Myocyte (in vitro differentiated cells): ENCODE data around the gene MAB21L2. TPM values are rescaled to one million over a fixed set of nuclear protein-coding genes. Genes with fewer than 3 reads are reported as not detected.
"Not testable (repeated sequence)": the region's sequence is repeated elsewhere in the genome, so short reads cannot be mapped to it uniquely, and the experiment has no call there.

Experiments
- DNase-seq: peaks from one replicate; pipeline ENCODE4 v3.0.0-alpha.2; 2012; ENCODE audit warnings: low read depth
- polyA plus RNA-seq: library from polyadenylated mRNA; unstranded; fragments of >200 nt; gene quantifications from one replicate; pipeline ENCODE4 v1.2.1, GENCODE V29; 2012; ENCODE audit warnings: missing spikeins
- total RNA-seq: library from RNA; depleted of rRNA; stranded (reverse); fragments of >200 nt; gene quantifications from 2 replicates; pipeline ENCODE4 v1.2.3, GENCODE V29; 2014

The MAB21L2 gene
- 0.16 and 0.31 TPM in 2 replicates for total RNA-seq
- polyA plus RNA-seq: 0.10 TPM

DNA sequence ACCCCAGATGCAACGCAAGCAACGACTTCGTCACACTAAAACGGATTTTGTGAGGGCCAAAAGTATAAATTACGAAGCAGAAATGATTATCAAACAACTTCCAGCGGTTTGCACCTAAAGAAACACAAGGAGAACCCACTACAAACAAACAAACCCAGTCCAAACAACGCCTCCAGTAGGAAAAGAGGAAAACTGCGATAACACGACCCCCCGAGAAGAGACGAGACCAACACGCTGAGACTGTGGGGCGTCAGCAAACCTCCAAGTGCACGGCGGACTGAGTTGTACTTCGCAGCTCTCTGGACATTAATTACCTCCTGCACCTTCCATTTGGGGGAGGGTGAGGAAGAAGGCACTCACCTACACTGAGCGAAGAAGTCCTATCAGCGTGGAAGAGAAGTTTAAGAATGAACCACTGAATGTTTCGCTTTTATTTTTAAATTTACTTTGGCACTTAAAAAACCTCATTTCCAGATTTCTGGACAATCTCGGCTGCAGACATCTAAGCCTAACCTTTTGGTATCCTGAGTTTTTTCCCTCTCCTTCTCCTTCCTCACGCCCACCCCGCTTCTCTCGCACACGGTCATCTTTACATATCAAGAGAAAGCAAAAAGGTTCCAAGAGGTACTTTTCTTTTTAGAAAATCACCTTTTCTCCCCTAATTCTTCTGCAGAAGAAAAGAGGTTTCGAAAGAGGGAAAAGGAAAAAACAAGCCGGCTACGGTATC lies at the start of gene MAB21L2:
Gene MAB21L2, plus strand, starts transcription at position 6 of the 727 bp plus-strand sequence. CDS start 879 bp downstream, outside the sequence.
- DNase-seq: no peak

DNA sequence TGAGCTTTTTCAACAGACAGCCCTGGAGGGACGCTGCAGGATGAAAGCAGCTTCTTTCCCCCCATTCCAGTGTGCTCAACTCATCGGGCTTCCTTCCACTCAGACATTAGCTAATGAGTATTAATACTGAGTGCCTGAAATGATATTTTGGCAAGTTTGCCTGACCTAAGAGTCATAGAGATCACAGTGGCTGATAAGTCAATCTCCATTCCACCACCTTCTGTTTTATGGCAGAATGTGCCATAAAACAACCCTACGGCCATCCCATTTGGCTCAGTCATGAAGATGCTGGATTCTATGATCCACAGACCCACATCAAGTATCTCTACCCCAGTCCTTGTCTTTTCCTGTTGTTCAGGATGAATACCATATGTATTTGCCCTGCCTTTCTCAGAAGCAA lies 48.3 kb upstream of the MAB21L2 start:
- DNase-seq: no peak

DNA sequence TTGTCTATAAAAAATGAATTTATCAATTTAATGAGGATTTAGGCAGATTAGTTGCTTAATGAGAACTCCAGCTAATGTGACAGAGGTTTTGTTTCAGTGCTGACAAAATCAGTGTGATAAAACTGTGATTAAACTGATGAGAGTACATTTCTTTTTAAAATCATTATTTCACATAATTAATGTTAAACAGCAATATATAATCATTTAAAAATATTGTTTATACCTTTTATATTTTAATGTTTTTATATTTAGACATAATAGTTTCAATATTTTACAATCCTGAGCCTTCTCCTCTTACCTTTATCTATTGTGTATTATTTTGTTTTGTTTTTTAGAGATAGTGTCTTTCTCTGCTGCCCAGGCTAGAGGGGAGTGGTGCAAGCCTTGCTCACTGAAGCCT lies 47.1 kb upstream of the MAB21L2 start:
- no peak for DNase-seq

DNA sequence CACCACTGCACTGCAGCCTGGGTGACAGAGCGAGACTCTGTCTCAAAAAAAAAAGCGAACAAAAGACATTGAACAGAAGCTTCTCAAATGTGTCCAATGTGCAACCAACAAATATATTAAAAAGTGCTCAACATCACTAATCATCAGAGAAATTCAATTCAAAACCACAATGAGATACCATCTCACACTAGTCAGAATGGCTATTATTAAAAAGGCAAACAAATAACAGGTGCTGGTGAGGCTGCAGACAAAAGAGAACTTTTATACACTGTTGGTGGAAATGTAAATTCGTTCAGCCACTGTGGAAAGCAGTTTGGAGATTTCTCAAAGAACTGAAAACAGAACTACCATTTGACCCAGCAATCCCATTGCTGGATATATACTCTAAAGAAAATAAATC lies 44.0 kb upstream of the MAB21L2 start:
- peak; percentile 57 for DNase-seq

DNA sequence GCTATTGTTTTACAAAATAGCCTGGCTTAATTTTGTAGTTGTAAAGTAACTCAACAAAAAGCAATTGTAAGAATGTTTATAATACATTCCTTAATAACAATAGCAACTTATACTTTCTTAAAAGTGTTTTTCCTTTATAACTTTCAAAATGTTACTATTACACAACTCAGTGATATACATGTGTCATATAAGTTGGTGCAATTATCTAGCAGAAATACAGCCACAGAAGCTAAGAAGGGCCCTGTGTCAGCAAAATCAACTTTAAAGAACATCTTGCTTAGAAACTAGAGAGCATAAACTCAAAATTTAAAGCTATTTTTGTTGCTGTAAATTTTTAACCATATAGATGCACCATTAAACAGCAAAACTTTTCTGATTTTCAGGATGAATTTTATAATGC lies 41.4 kb upstream of the MAB21L2 start:
- DNase-seq: no peak

DNA sequence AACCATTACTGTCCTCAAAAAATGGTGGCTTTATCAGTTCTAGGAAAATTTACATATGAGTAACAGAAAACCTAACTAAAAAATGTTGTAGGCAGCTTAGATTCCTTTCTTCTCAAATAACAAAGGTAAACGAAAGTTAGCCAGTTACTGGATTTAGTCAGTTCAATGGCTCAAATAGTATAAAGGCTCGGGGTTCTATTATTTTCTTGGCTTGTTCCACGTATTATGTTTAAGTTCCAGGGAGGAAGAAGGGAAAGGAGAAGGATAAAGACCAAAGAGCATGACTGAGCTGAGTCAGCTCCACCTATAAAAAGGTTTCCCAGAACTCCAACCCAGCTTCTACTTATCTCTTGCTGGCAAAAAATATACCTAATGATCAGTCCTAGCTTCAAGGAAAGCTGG lies 41.0 kb upstream of the MAB21L2 start:
- no peak for DNase-seq

DNA sequence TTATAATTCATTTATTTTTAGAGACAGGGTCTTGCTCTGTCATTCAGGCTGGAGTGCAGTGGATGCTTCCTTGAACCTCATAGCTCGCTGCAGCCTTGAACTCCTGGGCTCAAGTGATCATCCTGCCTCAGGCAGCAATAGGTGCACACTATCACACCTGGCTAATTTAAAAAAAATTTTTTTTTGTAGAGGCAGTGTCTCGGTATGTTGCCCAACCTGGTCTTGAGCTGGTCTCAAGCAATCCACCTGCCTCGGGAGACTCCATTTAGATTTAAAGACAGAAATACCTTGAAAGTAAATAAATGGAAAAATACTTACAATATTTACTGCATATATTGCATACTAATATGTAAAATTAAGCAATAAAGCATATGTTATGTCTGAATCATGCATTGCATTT lies 40.3 kb upstream of the MAB21L2 start:
- no peak for DNase-seq

DNA sequence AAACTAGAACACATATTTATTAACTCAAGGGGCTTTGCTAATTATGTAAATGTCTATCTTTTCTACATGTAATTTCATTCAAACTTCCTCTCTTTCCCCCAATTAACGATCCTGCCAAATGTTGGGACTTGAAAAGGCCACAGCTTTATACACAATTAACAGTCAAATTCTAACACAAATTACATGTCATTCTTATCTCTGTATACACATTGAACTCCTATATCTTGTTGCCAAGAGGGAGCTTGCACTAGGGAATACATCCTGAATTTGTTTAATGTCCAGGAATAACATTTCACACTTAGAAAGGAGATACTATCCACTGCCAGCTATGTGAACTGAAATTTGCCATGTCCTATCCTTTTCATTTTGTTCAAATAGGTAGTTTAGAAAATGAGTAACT lies 38.9 kb upstream of the MAB21L2 start:
- no peak for DNase-seq

DNA sequence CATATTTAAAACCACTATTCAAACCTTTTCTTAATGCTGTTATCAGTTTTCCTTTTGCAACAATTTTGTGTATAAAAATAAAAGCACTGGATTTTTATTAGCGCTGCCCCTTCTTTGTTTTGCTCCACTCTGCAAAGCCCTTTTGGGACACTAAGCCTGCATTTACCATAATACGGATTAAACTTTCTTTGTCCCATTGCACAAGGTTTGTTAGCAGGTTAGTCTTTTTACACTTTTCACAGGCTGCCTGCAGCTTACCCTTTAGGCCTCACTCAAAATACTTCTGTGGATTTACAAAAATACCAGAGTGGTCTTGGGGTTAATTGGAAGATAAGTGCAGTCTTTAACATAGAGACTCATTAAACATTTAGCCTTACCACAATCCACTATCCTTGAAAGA lies 35.7 kb upstream of the MAB21L2 start:
- DNase-seq: no peak

DNA sequence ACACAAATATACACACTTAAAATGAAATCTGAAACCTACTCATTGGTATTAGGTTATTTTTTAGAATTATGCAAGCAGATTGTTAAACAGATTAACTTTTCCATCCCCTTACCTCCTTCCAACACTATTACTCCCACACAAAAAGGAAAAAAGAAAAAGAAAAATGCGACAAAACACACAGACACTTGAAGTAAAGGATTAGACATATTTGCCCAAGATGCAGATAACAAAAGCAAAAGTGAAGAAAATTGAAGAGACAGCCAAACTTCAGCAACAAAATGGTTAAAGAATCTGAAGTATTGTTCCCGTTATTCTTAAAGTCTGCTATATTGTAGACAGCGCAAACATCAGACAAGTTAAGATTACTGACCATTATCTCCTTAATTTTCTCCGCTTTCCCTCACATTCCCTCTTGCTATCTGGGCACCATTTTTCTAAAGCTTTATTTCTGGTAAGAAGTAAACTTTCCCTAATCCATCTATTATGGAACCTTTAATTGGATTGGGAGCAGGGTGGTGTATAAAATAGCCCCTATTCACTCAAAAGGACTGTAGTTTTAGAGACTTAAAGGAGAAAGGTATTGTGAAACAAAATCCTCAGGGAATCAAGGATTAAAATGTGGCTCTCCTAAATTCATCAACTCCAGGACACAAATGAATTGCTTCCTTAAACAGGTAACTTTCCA lies 34.7 kb upstream of the MAB21L2 start:
- no peak for DNase-seq

DNA sequence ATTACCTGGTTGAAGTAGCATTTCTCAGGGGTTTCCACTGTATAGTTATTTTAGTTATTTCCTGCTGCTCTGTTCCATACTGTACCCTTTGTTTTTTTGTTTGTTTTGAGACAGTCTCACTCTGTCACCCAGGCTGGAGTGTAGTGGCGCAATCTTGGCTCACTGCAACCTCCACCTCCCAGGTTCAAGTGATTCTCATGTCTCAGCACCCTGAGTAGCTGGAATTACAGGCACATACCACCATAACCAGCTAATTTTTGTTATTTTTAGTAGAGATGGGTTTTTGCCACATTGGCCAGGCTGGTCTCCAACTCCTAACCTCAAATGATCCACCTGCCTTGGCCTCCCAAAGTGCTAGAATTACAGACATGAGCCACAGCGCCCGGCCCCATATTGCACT lies 24.1 kb upstream of the MAB21L2 start:
- DNase-seq: peak; percentile 81

DNA sequence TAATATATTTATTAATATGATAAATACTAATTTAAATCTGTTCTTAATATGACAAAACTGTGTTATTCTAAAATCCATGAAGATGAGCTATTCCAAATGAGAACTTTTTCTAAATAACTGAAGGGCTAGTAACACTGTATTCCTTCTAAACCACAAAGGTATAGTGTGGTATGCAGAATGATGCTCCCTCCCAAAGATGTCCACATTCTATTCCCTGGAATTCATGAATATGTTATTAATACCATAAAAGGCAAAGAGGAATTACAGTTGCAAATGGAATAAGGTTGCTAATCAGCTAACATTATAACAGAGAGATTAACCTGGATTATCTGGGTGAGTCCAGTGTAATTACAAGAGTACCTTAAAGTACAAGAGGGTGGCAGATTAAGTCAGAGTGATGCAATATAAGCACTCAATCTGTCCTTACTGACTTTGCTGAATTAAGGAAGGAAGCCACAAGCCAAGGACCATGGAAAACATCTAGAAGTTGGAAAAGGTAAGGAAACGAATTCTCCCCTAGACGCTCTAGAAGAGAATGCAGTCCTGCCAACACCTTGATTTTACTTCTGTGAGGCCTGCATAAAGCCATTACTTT lies 20.7 kb upstream of the MAB21L2 start:
- no peak for DNase-seq

DNA sequence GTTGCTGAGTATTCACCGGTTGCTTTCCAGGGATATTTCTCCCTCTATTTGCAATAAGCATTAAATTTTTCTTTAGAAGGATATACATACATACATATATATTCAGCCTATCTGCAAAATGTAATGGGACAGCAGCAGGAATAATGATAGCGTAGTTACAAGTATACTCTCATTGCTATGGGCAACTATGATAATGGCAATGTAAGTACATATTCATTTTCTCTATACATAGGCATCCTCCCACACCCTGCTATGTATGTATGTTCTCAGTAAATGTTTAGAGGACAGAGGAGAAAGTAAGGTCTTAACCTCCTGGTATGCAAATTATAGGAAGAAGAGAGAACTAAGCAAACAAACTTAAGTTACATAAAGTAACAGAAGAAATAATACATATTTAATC lies 19.7 kb upstream of the MAB21L2 start:
- DNase-seq: no peak

DNA sequence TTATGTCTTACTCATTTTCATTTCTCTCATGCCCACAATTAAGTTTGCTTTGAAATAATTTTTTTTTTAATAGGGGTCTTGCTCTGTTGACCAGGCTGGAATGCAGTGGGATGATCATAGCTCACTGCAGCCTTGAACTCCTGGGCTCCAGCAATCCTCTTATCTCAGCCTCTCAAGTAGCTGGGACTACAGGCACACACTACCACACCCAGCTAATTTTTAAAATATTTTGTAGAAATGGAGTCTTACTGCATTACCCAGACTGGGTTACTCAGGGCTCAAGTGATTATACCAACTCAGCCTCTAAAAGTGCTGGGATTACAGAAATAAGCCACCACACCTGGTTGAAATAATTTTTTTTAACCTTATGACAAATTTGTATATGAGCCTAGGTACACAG lies 19.2 kb upstream of the MAB21L2 start:
- DNase-seq: no peak

DNA sequence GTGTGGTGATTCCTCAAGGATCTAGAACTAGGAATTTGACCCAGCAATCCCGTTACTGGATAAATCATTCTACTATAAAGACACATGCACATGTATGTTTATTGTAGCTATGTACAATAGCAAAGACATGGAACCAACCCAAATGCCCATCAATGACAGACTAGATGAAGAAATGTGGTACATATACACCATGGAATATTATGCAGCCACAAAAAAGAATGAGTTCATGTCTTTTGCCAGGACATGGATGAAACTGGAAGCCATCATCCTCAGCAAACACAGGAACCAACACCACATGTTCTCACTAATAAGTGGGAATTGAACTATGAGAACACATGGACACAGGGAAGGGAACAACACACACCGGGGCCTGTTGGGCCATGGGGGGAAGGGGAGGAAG lies 17.0 kb upstream of the MAB21L2 start:
- DNase-seq: not testable (repeated sequence)

DNA sequence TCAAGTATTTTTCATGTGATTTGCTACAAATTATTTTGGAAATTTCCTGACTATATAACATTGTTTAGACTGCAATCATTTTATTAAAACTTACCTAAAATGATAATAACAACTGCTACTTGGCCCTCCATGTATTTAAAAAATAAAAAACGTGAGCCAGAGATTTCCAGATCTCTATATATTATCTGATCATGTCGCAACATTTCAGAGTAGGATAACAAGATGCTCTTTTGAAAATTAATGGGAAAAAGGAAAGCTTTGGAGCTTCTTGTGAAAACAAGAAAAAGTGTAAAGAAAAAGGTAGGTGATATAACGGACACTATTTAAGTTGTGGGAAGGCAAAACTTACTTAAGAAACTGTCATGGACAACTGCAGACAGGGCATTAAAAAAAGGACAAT lies 14.9 kb upstream of the MAB21L2 start:
- DNase-seq: no peak

DNA sequence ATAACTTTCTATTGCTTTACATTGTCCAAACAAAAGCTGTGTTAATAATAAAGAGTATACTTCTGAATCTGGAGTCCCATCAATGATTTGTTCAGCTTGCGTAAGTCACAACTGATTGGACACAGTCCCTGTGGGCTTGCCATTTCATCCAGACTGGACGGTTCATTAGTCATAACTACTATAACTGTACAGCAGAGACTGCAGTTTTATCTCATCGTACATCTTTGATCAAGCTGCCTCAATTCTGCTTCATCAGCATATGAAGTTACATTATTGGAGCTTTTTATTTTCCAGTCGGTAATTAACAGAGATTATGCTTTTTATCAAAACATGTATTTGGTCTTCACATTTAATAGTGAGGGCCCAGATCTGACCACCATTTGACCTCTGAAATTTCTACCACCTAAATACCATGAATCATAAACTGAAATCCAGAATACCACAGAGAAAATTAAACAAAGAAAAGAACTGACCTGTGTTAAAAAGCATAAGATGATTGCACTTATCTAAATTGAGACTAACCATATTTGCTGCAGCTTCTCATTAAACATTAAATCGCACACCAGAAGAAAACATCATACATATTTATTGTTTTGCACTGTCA lies 12.5 kb upstream of the MAB21L2 start:
- DNase-seq: peak; percentile 22

DNA sequence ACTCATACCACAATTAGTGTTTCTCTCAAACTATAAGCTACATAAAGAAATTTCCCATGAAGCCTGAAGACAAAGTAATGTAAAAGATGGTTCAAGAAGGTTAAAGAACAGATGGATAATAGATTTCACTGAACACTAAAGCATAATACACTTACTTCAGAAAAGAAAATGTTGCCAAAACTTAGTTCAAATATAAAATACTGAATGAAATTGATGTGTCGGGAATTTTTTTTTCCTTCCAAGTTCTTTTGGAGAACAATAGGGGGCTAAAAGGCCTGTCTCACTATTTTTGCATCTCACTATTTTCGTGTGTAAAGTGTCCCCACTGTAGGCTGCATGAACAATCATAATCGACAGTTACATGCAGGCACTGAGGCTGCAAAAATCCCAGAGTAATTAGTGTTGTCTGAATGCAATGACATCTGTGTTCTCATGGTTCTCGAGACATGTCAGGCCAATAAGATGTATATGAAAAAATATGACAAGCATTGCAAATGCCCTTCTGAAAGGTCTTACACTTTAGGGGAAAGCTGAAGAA lies 11.9 kb upstream of the MAB21L2 start:
- DNase-seq: no peak

DNA sequence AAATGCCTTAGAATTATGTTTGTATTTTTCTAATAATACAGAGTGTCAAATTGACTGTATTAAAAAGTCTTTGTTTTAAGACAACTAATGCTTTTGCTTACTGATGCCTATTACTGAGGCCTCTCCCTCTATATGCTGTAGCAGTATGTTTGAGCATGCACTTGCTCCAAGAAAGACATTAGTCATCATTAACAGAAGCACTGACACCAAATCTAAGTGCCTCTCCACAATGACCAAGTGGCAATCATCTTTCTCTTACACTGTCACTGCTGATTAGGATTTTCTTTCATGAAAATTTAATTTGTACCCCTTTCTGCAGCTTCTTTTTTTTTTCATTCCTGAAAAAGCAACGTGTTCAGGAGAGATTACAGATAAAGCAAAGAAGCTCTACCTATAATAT lies 11.1 kb upstream of the MAB21L2 start:
- DNase-seq: no peak

DNA sequence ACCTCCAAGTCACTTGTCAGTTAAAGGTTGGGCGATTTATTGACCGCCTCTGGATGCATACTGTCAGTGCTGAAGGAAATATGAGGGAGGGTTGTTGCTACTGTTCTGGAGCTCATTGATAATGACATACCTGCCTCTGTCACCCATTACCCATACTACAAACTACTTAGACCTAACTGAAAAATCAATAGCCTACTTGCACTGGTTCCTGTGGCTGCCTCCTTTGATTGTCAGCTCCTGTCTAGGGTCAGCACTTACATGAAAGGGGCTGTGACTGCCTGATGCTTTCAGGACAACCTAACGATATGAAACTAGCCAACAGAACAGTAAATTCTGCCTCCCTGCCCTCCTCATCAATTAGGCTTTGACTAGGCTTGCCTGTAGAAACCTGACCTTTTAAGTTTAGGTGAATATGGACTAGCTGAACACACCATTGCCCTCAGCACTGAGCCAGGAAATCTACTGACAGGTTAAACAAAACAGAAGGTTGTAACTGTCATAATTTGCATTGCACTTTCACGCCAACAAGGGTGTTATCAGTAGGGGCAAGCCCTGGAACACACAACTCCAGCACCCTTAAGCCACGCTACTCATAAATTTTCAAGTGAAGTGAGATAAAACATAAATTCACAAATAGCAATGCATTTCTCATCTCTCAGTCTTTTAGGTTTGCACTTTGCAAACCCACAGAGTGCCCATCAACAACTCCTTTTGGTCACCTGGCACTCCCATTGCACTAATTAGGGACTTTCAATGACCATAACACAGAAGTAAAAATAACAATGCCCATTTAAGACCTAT lies 9.0 kb upstream of the MAB21L2 start:
- no peak for DNase-seq

DNA sequence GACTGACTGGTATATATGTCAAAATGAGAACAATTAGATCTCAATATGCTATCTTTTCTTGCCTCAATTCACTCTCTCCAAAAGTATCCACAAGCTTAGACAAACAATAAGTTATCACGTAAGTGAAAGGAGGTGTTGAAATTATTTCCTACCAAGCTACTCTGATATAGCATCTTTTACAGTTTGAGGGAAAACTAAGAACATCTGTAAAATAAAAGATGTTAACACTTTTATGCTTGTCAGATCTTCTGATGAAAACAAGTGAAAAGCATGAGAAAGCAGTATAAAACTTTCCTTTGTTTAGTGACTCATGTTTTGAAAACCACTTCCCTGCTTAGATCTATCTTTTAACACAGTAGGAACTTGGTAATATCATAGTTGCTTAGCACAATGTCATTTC lies 8.4 kb upstream of the MAB21L2 start:
- DNase-seq: peak; percentile 22
